K562 (cell line): ENCODE measurements around the gene MRPS24. TPM values are rescaled to one million over a fixed set of nuclear protein-coding genes. Genes with fewer than 3 reads are reported as not detected.

Experiments
- ARID2 ChIP-seq: fragments of 450-650 bp; IDR thresholded peaks from 2 replicates; pipeline ENCODE4 v1.6.1; 2017; ENCODE audit warnings: antibody characterized with exemption, mild to moderate bottlenecking
- DDX20 ChIP-seq: fragments of 450-650 bp; IDR thresholded peaks from 2 replicates; pipeline ENCODE4 v1.6.1; 2016; ENCODE audit warnings: missing genetic modification characterization, low read depth, mild to moderate bottlenecking, missing compliant biosample characterization, moderate library complexity
- DMBX1 ChIP-seq: fragments of 250-450 bp; sonication (Bioruptor Pico); IDR thresholded peaks from 2 replicates; pipeline ENCODE4 v1.8.0; 2022; ENCODE audit warnings: inconsistent platforms, mild to moderate bottlenecking, moderate library complexity, borderline replicate concordance
- ETV1 ChIP-seq: fragments of 450-650 bp; conservative IDR thresholded peaks from 2 replicates; pipeline ENCODE4 v1.6.1; 2016; ENCODE audit warnings: missing genetic modification characterization, control low read depth, low read depth, missing compliant biosample characterization
- HCFC1 ChIP-seq: IDR thresholded peaks from 2 replicates; pipeline ENCODE4 v1.6.1; 2012; ENCODE audit warnings: low read depth, low read length, improper control_type of control experiment
- HMGN3 ChIP-seq: IDR thresholded peaks from 2 replicates; pipeline ENCODE4 v1.6.1; 2011; ENCODE audit warnings: borderline replicate concordance, low read depth, mild to moderate bottlenecking, mixed read lengths, low read length; ENCODE audit not compliant: insufficient read length; ENCODE audit errors: extremely low read depth
- HNRNPL ChIP-seq: fragments of 200-400 bp; formaldehyde crosslinking; IDR thresholded peaks from 2 replicates; pipeline ENCODE4 v1.6.1; 2017; ENCODE audit warnings: low read depth, mild to moderate bottlenecking, low read length
- MYNN ChIP-seq, 2 experiments: sonication (generic); formaldehyde crosslinking in 1 of 2; IDR thresholded peaks; 2 replicates each; pipeline versions ENCODE4 v1.5.0 to v1.6.1; 2016 to 2020; ENCODE audit warnings: antibody characterized with exemption in 1 of 2, missing genetic modification reagents in 1 of 2
- NEUROD1 ChIP-seq: fragments of 150-350 bp; IDR thresholded peaks from 2 replicates; pipeline ENCODE4 v1.6.1; 2014; ENCODE audit warnings: borderline replicate concordance, low read length, low read depth; ENCODE audit not compliant: partially characterized antibody
- NRF1 ChIP-seq, 2 experiments: fragments of 450-650 bp; IDR thresholded peaks in 1 of 2; conservative IDR thresholded peaks in 1 of 2; 2 replicates each; pipeline ENCODE4 v1.6.1; 2014; ENCODE audit warnings: mild to moderate bottlenecking in 2 of 2
- POLR2A ChIP-seq: fragments of 450-650 bp; conservative IDR thresholded peaks from 2 replicates; pipeline ENCODE4 v1.6.1; 2016
- POLR2AphosphoS5 ChIP-seq: IDR thresholded peaks from 2 replicates; pipeline ENCODE4 v1.6.1; 2011; ENCODE audit warnings: mild to moderate bottlenecking, low read depth, low read length, moderate library complexity; ENCODE audit not compliant: control insufficient read depth, insufficient read depth
- SIX5 ChIP-seq, 2 experiments: IDR thresholded peaks; 2 replicates each; pipeline ENCODE4 v1.6.1; 2011; ENCODE audit warnings: low read length in 2 of 2, borderline replicate concordance in 1 of 2, low read depth in 1 of 2, mild to moderate bottlenecking in 1 of 2, moderate library complexity in 1 of 2; ENCODE audit not compliant: insufficient read depth in 1 of 2
- SREBF1 ChIP-seq: fragments of 150-350 bp; IDR thresholded peaks from 2 replicates; pipeline ENCODE4 v1.6.1; 2014; ENCODE audit warnings: antibody characterized with exemption, low read depth, low read length, borderline replicate concordance
- SUPT5H ChIP-seq: fragments of 450-650 bp; IDR thresholded peaks from 2 replicates; pipeline ENCODE4 v1.6.1; 2016
- TAF7 ChIP-seq: fragments of 450-650 bp; IDR thresholded peaks from 2 replicates; pipeline ENCODE4 v1.6.1; 2016; ENCODE audit warnings: missing genetic modification characterization, missing compliant biosample characterization
- TEAD4 ChIP-seq, 2 experiments: sonication (generic) in 1 of 2; formaldehyde crosslinking in 1 of 2; IDR thresholded peaks; 2 replicates each; pipeline versions ENCODE4 v1.6.1 to v1.8.0; 2012 to 2022; ENCODE audit warnings: borderline replicate concordance in 1 of 2, inconsistent platforms in 1 of 2, low read length in 1 of 2, mild to moderate bottlenecking in 1 of 2, missing genetic modification reagents in 1 of 2
- ZFX ChIP-seq: sonication (generic); formaldehyde crosslinking; IDR thresholded peaks from 2 replicates; pipeline ENCODE4 v1.8.0; 2022; ENCODE audit warnings: mild to moderate bottlenecking, missing genetic modification reagents, moderate library complexity
- ZNF263 ChIP-seq: sonication (generic); formaldehyde crosslinking; IDR thresholded peaks from 2 replicates; pipeline ENCODE4 v1.8.0; 2022; ENCODE audit warnings: mild to moderate bottlenecking, missing genetic modification reagents, borderline replicate concordance
- polyA plus RNA-seq, 8 experiments: library from polyadenylated mRNA; depleted of rRNA in 4 of 8; stranded (reverse) in 5 of 8; unstranded in 3 of 8; fragments of >200 nt; fragmentation: Nextera tagmentation in 2 of 8; fragmentation: Illumina TruSeq in 1 of 8; extraction: Ambion mirVana in 2 of 8; extraction: Trizol in 1 of 8; gene quantifications; 2 replicates each; pipeline versions ENCODE4 v1.2.1 to v1.2.3, GENCODE V29; 2011 to 2014; ENCODE audit warnings: inconsistent platforms in 1 of 8, missing spikeins in 1 of 8
- total RNA-seq, 7 experiments: library from RNA; depleted of rRNA in 6 of 7; stranded (reverse); fragments of >200 nt in 6 of 7; fragmentation: Illumina TruSeq in 2 of 7; extraction: Trizol in 2 of 7; gene quantifications; 2 replicates each; pipeline versions ENCODE4 v1.2.1 to v1.2.3, GENCODE V29; 2011 to 2021; ENCODE audit warnings: low replicate concordance in 1 of 7
- TF ChIP-seq, protein P1 (sequence below): IDR thresholded peaks from 3 replicates; pipeline ENCODE4 v1.6.1; 2011; ENCODE audit warnings: borderline replicate concordance, mild to moderate bottlenecking; ENCODE audit not compliant: insufficient read length, insufficient read depth
- TF ChIP-seq, protein P2 (sequence below), 2 experiments: IDR thresholded peaks; 2 replicates each; pipeline ENCODE4 v1.6.1; 2012; ENCODE audit warnings: improper control_type of control experiment in 2 of 2, low read depth in 2 of 2, low read length in 2 of 2, borderline replicate concordance in 1 of 2

The MRPS24 gene
- total and polyA plus RNA-seq, 9 of the 15 experiments (the other 6 are each of a cell fraction or from before 2014, with no cell fraction given): 51.4 to 214 (median 169) TPM

DNA sequence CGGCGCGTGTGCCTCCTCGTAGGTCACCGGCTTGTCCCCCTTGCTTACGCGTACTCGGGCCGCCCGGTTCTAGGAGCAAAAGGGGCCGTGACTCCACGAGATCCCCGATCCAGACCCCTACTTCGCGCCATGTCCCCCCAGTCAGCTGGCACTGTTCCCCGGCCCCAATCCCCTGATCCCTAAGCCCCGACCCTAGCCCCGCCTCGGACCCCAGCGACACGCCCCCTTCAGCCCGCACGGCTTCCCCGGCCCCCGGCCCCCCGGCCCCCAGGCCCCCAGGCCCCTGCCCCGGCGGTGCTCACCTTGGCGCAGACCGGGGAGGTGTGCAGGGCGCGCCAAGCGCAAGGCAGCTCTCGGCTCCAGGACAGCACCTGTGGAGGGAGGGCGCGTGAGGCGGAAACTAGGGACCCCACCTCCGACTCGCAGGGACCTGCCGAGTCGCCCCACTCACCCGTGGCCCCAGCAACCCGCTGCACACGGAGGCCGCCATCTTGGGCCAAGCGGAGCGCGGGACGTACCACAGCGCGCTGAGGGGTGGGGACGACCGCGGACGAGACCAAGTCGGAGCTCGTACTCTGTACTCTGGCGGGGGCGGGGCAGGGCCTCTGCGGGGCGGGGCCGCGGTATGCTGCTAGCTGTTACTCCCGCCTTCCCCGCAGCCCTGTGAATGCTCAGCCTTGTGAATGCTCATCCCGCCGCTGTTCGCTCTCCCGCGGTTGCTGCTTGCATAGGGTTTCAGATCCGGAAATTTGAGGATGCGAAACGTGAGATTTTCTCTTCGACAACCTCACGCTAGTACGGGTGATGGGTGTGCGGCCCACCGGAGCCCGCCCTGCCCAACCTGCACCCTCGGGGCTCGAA is at the start of gene MRPS24 (continued):
- TF ChIP-seq POLR2AphosphoS5 (peak; percentile 88), HNRNPL (no peak), DMBX1 (CRISPR knock-in tag) (no peak), SREBF1 (peak; percentile 84; the same call in 1 of the 2 replicates), TAF7 (peak; percentile 84), ZFX (CRISPR knock-in tag) (peak; percentile 82), SIX5 (IDR thresholded peaks at IDR 0.05; ENCODE audit: borderline replicate concordance in 1 of 2, insufficient read depth in 1 of 2, low read depth in 1 of 2, low read length in 2 of 2) (peak; percentile 36 to 48; a peak in 3 of 4 replicates), SUPT5H (peak; percentile 90), ETV1 (tag) (peak; percentile 19; the same call in 1 of the 2 replicates), HCFC1 (peak; percentile 62), MYNN (IDR thresholded peaks at IDR 0.05) (no peak), MYNN (CRISPR knock-in tag; IDR thresholded peaks at IDR 0.05) (no peak), ARID2 (no peak), HMGN3 (peak; percentile 70), ZNF263 (CRISPR knock-in tag) (peak; percentile 52; the same call in 1 of the 2 replicates), NEUROD1 (peak; percentile 25), NRF1 (conservative IDR thresholded peaks at IDR 0.05 in 1 of 2, IDR thresholded peaks at IDR 0.05 in 1 of 2) (peak; percentile 22 to 36; a peak in 1 of 4 replicates), TEAD4 (IDR thresholded peaks at IDR 0.05; ENCODE audit: low read length) (peak; percentile 49; the same call in 1 of the 2 replicates), TEAD4 (CRISPR knock-in tag; IDR thresholded peaks at IDR 0.05; ENCODE audit: borderline replicate concordance) (no peak), POLR2A (peak; percentile 88), DDX20 (no peak)
- TF ChIP-seq, protein P1, sequence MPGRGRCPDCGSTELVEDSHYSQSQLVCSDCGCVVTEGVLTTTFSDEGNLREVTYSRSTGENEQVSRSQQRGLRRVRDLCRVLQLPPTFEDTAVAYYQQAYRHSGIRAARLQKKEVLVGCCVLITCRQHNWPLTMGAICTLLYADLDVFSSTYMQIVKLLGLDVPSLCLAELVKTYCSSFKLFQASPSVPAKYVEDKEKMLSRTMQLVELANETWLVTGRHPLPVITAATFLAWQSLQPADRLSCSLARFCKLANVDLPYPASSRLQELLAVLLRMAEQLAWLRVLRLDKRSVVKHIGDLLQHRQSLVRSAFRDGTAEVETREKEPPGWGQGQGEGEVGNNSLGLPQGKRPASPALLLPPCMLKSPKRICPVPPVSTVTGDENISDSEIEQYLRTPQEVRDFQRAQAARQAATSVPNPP: no peak
- TF ChIP-seq, protein P2, sequence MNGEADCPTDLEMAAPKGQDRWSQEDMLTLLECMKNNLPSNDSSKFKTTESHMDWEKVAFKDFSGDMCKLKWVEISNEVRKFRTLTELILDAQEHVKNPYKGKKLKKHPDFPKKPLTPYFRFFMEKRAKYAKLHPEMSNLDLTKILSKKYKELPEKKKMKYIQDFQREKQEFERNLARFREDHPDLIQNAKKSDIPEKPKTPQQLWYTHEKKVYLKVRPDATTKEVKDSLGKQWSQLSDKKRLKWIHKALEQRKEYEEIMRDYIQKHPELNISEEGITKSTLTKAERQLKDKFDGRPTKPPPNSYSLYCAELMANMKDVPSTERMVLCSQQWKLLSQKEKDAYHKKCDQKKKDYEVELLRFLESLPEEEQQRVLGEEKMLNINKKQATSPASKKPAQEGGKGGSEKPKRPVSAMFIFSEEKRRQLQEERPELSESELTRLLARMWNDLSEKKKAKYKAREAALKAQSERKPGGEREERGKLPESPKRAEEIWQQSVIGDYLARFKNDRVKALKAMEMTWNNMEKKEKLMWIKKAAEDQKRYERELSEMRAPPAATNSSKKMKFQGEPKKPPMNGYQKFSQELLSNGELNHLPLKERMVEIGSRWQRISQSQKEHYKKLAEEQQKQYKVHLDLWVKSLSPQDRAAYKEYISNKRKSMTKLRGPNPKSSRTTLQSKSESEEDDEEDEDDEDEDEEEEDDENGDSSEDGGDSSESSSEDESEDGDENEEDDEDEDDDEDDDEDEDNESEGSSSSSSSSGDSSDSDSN (IDR thresholded peaks at IDR 0.05; ENCODE audit: borderline replicate concordance in 1 of 2, low read depth in 2 of 2, low read length in 2 of 2): 0 out of 4 replicates have a peak, but pooled peaks of 1 of the 2 experiments have one; percentile 17
